Panc1 (cell line): ENCODE results near the gene CKS1B. TPM values are rescaled to one million over a fixed set of nuclear protein-coding genes. Genes with fewer than 3 reads are reported as not detected.
A peak's percentile ranks its signal among the peaks of the same experiment; 100 is the strongest.

Source experiments
- ATAC-seq: fragments of 200-7000 bp; cut with Tn5 transposase; 2 replicates; pipeline ENCODE4 v1.9.1; 2020; ENCODE audit warnings: mild to moderate bottlenecking, moderate library complexity
- BruUV-seq: library from RNA; stranded (reverse); fragments of 400-500 nt; replicated peaks from 2 replicates; lab custom pipeline; 2021; lab: Mats Ljungman, UMichigan
- CTCF ChIA-PET: fragments of 300-600 bp; sonication (Branson Sonifier 250); formaldehyde crosslinking; loops from one replicate; lab custom pipeline; 2022; ENCODE audit warnings: antibody characterized with exemption; lab: Charles Lee
- POLR2A ChIA-PET: fragments of 300-600 bp; sonication (Branson Sonifier 250); formaldehyde crosslinking; loops from one replicate; lab custom pipeline; 2022; ENCODE audit warnings: antibody characterized with exemption; lab: Charles Lee
- DNase-seq: peaks from one replicate; pipeline ENCODE4 v3.0.0-alpha.2; 2010; ENCODE audit warnings: low read depth, low spot score
- H3K27ac ChIP-seq: 2 replicates; pipeline ENCODE4 v1.5.1; 2011; ENCODE audit warnings: mild to moderate bottlenecking, low read length, inconsistent platforms
- H3K27me3 ChIP-seq: fragments of 200-500 bp; sonication (Bioruptor generic); 2 replicates; pipeline ENCODE4 v1.6.0; 2014; ENCODE audit warnings: low read length, inconsistent platforms; ENCODE audit not compliant: control insufficient read depth, insufficient read depth
- H3K36me3 ChIP-seq: fragments of 200-500 bp; sonication (Bioruptor generic); 2 replicates; pipeline ENCODE4 v1.5.1; 2014; ENCODE audit warnings: inconsistent platforms, mild to moderate bottlenecking, low read length, moderate library complexity; ENCODE audit not compliant: control insufficient read depth, insufficient read depth
- H3K4me1 ChIP-seq: 2 replicates; pipeline ENCODE4 v1.5.1; 2011; ENCODE audit warnings: inconsistent platforms, mild to moderate bottlenecking, low read length, moderate library complexity; ENCODE audit not compliant: control insufficient read depth, insufficient read depth
- H3K4me3 ChIP-seq, 2 experiments: 2 replicates each; pipeline ENCODE4 v1.5.1; 2011 to 2012; ENCODE audit warnings: low read depth in 2 of 2, low read length in 2 of 2, mild to moderate bottlenecking in 2 of 2, inconsistent platforms in 1 of 2, moderate library complexity in 1 of 2
- H3K9me3 ChIP-seq: fragments of 200-500 bp; sonication (Bioruptor generic); 2 replicates; pipeline ENCODE4 v1.5.1; 2014; ENCODE audit warnings: low read depth, mild to moderate bottlenecking, inconsistent platforms, low read length, moderate library complexity; ENCODE audit not compliant: control insufficient read depth, insufficient read depth
- POLR2AphosphoS5 ChIP-seq: IDR thresholded peaks from 2 replicates; pipeline ENCODE4 v1.6.1; 2012; ENCODE audit warnings: mild to moderate bottlenecking, low read depth, low read length, moderate library complexity
- SIN3A ChIP-seq: IDR thresholded peaks from 2 replicates; pipeline ENCODE4 v1.6.1; 2012; ENCODE audit warnings: low read depth, mild to moderate bottlenecking, low read length, moderate library complexity, borderline replicate concordance; ENCODE audit not compliant: insufficient read depth
- TCF7L2 ChIP-seq: IDR thresholded peaks from 2 replicates; pipeline ENCODE4 v1.6.1; 2011; ENCODE audit warnings: mild to moderate bottlenecking, low read depth, low read length, inconsistent platforms
- in situ Hi-C: cut with HindIII; loops from 2 replicates; pipeline ENCODE4 v1.10.0; 2016; ENCODE audit warnings: low sequenced_read_pairs, low pct_unique_long_range_greater_than_20kb
- intact Hi-C: fragments of 100-400 bp; cut with micrococcal nuclease; formaldehyde crosslinking; loops from one replicate; pipeline ENCODE4 v1.10.0; 2022; ENCODE audit not compliant: unreplicated experiment
- total RNA-seq: library from RNA; stranded (reverse); gene quantifications from one replicate; pipeline ENCODE4 v1.2.1, GENCODE V29; 2021; ENCODE audit not compliant: unreplicated experiment
- TF ChIP-seq, protein P1 (sequence below): fragments of 450-650 bp; IDR thresholded peaks from 2 replicates; pipeline ENCODE4 v1.5.1; 2017; ENCODE audit warnings: mild to moderate bottlenecking
- TF ChIP-seq, protein P2 (sequence below), 2 experiments: IDR thresholded peaks; 2 replicates each; pipeline ENCODE4 v1.6.1; 2011 to 2012; ENCODE audit warnings: low read depth in 2 of 2, control low read depth in 1 of 2, low read length in 1 of 2, mild to moderate bottlenecking in 1 of 2, moderate library complexity in 1 of 2; ENCODE audit not compliant: insufficient read depth in 1 of 2

CKS1B gene
- total RNA-seq, 1 experiment from 2014 or later = 212 TPM

DNA sequence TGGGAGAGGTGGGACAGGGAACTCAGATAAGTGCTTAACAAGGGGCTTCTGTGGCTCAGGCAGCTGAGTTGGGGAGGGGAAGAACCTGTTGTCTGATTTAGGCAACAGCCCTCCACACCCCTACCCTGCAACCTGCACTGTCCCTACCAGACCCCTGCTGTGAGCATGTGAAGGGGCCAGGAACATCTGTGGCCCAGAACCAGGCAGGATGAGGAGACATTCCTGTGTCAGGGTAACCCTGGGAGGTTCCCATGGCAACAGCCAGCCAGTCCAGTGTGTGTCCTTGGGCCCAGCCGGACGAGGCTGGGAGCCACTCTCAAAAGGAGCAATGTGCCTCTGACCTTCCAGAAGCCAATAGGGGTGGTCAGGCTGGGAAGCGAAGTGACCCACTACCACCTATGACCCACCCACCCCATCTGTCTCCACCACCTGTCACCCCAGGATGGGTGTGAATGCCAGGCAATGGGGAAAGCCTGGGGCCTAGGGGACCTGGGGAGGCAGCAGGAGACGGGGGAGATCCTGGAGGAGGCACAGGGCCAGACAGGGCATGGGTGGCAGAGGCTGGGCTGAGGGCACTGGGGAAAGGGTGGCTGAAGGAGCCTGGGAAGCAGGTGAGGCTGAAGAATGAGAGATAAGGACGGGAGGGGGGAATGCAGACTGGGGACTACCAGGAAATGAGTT is 33.0 kb upstream of the CKS1B start:
- ATAC-seq (no peak), DNase-seq (no peak)
- no peak overlapping the region for H3K27ac ChIP-seq
- H3K27me3 ChIP-seq = no peaks in the 10 kb centered on the region
- no peaks in the 10 kb centered on the region for H3K36me3 ChIP-seq
- no peaks in the 10 kb centered on the region for H3K9me3 ChIP-seq
- no TSS peak for BruUV-seq
- peaks cover 12% of the 10 kb centered on the region for H3K4me1 ChIP-seq
- intact Hi-C loops = no loop called here
- H3K4me3 ChIP-seq = no peak overlapping the region
- in situ Hi-C loops = no loop called here
- CTCF ChIA-PET = no interaction called here
- POLR2A ChIA-PET = no interaction called here
- TF ChIP-seq SIN3A (no peak), TCF7L2 (no peak), POLR2AphosphoS5 (no peak)
- TF ChIP-seq, protein P1, sequence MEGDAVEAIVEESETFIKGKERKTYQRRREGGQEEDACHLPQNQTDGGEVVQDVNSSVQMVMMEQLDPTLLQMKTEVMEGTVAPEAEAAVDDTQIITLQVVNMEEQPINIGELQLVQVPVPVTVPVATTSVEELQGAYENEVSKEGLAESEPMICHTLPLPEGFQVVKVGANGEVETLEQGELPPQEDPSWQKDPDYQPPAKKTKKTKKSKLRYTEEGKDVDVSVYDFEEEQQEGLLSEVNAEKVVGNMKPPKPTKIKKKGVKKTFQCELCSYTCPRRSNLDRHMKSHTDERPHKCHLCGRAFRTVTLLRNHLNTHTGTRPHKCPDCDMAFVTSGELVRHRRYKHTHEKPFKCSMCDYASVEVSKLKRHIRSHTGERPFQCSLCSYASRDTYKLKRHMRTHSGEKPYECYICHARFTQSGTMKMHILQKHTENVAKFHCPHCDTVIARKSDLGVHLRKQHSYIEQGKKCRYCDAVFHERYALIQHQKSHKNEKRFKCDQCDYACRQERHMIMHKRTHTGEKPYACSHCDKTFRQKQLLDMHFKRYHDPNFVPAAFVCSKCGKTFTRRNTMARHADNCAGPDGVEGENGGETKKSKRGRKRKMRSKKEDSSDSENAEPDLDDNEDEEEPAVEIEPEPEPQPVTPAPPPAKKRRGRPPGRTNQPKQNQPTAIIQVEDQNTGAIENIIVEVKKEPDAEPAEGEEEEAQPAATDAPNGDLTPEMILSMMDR = no peak
- TF ChIP-seq, protein P2, sequence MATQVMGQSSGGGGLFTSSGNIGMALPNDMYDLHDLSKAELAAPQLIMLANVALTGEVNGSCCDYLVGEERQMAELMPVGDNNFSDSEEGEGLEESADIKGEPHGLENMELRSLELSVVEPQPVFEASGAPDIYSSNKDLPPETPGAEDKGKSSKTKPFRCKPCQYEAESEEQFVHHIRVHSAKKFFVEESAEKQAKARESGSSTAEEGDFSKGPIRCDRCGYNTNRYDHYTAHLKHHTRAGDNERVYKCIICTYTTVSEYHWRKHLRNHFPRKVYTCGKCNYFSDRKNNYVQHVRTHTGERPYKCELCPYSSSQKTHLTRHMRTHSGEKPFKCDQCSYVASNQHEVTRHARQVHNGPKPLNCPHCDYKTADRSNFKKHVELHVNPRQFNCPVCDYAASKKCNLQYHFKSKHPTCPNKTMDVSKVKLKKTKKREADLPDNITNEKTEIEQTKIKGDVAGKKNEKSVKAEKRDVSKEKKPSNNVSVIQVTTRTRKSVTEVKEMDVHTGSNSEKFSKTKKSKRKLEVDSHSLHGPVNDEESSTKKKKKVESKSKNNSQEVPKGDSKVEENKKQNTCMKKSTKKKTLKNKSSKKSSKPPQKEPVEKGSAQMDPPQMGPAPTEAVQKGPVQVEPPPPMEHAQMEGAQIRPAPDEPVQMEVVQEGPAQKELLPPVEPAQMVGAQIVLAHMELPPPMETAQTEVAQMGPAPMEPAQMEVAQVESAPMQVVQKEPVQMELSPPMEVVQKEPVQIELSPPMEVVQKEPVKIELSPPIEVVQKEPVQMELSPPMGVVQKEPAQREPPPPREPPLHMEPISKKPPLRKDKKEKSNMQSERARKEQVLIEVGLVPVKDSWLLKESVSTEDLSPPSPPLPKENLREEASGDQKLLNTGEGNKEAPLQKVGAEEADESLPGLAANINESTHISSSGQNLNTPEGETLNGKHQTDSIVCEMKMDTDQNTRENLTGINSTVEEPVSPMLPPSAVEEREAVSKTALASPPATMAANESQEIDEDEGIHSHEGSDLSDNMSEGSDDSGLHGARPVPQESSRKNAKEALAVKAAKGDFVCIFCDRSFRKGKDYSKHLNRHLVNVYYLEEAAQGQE (IDR thresholded peaks at IDR 0.05; ENCODE audit: insufficient read depth in 1 of 2, low read depth in 2 of 2, low read length in 1 of 2) = no peak

DNA sequence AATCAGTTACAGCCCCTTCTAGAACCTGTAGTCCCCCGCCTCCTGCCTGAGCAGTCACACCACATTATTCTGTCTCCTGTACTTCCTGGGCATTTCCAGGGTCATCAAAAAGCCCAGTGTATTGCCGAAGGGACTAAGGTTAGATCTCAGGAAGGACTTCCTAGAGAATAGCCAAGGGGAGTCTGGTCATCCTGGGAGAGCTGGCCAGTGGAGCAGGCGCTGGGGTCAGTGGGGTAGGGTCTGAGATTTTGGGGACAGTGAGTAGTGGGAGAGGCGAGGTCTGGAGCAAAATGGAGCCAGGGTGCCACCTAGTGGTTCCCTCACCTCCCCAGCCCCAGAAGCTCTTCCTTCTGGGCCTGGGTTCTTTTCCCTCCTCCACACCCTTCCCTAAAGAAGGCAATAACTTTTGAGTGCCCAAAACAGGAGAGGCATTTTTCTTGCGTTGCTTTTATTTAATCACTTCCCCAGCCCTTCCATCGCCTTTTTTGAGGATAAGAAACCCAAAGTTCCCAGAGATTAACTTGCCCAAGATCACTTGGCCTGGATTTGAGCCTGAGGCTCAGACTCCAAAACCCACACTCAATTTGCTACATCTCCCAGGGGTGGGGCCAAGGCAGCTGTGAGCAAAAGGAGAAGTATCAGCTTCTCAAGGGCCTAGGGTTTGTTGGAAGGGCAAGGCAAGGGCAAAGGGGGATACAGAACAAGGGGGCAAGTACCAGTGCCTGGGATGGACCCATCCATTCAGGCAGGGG is 30.7 kb upstream of the CKS1B start:
- intact Hi-C loops = no loop called here
- in situ Hi-C loops = no loop called here
- no peak overlapping the region for H3K4me3 ChIP-seq
- ChIA-PET POLR2A (interaction anchor here (0.6 kb wide), 1 partner anchor 67 kb away, joined by 3 read pairs; no protein-coding TSS in a partner anchor), CTCF (interaction anchor here (0.6 to 1.7 kb wide), 5 partner anchors 21 to 384 kb away, joined by 3 to 9 read pairs (median 3); no protein-coding TSS in a partner anchor)
- DNase-seq (no peak), ATAC-seq (peak; percentile 80)
- TF ChIP-seq, protein P1 = peak; percentile 94
- TF ChIP-seq TCF7L2 = no peak
- no peaks in the 10 kb centered on the region for H3K9me3 ChIP-seq
- H3K27me3 ChIP-seq = no peaks in the 10 kb centered on the region
- H3K27ac ChIP-seq = no peak overlapping the region
- peaks cover 6% of the 10 kb centered on the region; the same call in 1 of the 2 replicates for H3K4me1 ChIP-seq
- H3K36me3 ChIP-seq = no peaks in the 10 kb centered on the region
- BruUV-seq = no TSS peak
